ENCODE results near the gene RDH12.

RDH12 gene

DNA sequence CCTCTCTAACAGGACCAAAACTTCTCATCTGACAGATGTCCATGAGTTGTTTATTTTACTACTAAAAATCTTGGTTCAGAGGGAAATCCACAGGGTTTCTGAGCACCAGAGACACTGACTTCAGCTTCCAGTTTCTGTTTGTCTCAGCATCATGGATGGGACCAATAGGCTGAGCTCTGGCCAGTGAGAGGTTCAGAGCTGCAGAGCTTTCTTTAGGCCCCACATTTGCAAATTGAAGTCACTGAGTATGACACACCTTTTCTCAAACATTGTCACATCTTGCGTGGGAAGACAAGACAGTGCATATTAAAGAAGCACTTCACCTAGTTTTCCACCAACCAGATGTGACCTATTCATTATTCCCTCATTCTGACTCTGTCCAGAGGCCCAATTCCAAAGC lies 45.2 kb downstream of the RDH12 start:
- in situ Hi-C loops (cut with HindIII; ENCODE audit: low sequenced_read_pairs): no loop called here

DNA sequence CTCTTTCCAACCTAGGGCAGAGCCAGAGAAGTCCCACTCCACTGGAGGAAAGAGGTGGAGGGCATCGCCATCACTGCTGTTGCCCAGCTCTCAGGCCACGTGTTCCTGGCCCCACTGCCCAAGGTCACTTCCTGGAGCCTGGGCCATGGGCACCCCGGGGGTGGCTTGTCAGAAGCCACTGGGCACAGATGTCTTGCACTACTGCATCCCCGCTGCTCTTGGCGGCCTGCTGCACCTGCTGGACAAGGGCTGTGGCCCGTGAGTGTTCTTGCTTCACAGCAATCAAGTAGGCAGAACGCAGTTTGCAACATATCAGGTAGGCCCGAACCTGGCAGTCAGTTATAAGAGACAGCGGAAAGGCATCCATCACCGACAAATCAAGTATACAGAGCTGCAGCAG lies 46.6 kb downstream of the RDH12 start:
- in situ Hi-C loops (cut with HindIII; ENCODE audit: low sequenced_read_pairs): no loop called here

DNA sequence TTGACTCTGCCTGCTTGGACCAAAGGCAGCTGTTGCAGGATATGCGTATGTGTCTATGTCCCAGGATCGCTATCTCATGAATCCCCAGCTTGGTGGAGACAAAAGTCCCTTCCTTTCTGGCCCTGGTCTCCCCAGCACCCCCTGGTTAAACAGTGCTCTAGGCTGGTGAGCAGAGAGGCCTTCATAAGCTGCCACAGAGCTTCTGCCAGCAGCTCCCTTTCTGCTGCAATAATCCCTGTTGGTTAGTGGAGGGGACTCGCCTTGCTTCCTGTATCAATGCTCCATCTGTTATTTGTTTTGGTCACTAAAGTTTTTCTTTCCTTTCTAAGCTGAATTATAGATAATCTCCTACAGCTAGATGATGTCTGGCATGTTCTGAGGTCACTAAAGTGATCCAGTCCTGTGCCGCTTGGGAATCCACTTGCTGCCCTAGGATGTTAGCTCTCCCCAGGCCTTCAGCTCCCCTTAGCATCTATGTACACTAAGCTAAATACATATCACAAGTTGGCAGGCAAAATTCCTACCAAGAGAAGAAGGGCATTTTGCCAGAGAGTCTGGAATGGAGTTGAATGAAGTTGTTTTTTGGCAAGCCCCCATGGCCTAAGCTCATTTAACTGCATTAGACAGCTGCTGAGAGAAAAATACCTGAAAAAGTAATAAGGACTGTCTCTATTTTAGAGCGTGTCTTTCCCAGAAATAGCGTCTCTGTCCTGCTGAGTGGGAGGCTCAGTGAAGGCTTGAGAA lies 47.8 kb downstream of the RDH12 start:
- in situ Hi-C loops (cut with HindIII; ENCODE audit: low sequenced_read_pairs): no loop called here

DNA sequence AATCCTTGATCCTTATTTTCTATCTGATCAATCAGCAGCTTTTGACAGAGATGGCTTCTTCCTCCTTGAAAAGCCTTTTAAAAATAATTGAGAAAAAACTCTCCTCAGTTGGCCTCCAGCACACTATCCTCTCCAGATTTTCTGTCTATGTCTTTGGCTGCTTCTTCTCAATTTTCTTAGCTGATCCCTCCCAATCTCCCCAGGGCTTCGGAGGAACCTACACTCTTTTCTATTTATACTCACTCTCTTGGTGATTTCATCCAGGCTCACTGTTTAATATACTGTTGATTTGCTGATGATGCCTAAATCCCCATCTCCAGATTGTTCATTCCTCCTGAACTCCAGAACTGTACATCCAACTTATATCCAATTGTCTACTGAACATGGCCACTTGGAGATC lies 54.8 kb downstream of the RDH12 start:
- in situ Hi-C loops (cut with HindIII; ENCODE audit: low sequenced_read_pairs): no loop called here

DNA sequence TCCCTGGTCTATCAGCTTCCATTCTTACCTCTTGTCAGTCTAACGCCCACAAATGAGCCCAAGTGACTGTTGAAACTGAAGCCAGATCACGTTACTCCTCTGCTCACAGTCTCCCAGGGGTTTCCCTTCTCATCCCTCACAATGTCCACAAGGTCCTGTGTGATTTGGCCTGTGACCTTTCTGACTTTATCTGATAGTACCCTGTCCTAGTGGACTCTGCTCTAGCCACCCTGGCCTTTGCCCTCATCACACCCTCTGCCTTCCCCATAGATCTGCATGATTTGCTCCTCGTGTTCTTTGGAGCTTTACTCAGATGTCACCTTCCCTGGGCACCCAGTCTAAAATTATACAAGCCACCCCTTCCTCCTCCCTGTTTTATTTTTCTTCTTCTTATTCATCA lies 55.5 kb downstream of the RDH12 start:
- in situ Hi-C loops (cut with HindIII; ENCODE audit: low sequenced_read_pairs): no loop called here

DNA sequence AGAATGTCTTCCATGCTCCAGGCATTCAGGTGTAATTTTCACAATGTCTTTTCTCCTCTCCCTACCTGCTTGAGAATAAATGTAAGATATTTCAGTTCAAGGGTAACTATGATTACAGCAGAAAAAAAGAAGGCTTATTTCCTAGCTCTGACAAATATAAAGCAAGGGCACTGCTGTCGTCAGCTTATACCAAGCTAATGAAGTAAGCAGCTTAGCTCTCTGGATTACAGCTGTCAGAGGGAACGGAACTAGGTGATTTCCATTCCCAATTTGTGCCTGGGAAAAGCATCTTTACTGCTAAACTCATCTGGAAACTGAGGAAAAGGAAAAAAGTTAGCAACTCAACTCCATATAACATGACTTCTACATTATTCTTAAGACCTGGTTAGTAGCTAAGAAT lies 58.2 kb downstream of the RDH12 start:
- in situ Hi-C loops (cut with HindIII; ENCODE audit: low sequenced_read_pairs): no loop called here

DNA sequence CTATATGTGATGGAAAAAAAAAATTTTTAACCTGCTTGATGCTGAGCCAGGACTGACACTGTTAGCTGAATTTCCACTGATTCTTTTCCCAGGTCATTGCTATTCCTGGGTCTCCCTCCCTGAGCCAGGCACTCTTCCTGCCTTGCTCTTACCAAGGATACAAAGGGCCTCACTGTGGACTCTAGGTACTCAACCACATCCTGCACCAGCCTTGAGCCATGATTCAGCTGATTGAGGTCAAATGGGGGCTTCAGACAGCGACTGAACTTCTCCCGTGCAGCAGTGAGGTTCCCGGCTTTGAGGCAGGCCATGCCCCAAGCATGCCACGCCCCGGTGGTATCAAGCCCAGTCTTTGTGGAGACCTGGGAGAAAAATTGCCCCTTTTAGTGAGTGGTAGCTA lies 60.4 kb downstream of the RDH12 start:
- in situ Hi-C loops (cut with HindIII; ENCODE audit: low sequenced_read_pairs): no loop called here

DNA sequence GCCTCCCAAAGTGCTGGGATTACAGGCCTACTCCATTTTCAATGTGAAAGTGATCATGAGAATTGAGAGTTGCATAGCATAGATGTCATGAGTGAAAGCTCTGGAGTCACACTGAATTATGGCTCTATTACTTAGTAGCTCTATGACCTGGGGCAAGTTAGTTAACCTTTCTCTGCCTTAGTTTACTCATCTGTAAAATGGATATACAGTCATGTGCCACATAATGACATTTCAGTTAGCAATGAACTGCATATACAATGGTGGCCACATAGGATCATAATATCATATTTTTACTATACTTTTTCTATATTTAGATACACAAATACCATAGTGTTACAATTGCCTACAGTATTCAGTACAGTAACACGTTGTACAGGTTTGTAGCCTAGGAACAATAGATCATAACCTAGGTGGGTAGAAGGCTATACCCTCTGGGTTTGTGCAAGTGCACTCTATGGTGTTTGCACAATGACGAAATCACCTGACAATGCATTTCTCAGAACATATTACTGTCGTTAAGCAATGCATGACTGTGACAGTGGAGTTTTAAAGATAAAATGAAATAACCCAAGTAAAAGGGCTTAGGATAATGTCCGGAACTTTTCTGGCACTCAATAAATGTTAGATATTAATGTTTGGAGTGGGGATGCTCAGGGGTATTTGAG lies 61.6 kb downstream of the RDH12 start:
- in situ Hi-C loops (cut with HindIII; ENCODE audit: low sequenced_read_pairs): no loop called here

DNA sequence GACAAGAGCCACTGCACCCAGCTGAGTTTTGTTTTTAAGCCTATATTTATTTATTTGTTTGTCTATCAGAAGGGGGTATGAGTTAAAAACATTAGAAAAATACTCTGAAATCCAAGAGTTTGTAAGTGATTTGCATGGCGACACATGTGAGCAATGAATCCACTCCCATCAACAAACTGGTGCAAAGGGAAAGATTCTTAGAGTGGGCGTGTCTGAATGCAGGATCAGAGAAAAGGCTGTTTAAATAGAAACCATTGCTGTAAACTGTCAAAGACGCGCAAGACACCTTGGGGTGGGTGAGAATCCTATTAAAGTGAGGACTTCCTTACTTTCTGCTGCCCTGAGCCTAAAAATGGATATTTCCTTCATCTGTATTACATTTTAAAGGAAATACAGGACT lies 62.8 kb downstream of the RDH12 start:
- in situ Hi-C loops (cut with HindIII; ENCODE audit: low sequenced_read_pairs): no loop called here

DNA sequence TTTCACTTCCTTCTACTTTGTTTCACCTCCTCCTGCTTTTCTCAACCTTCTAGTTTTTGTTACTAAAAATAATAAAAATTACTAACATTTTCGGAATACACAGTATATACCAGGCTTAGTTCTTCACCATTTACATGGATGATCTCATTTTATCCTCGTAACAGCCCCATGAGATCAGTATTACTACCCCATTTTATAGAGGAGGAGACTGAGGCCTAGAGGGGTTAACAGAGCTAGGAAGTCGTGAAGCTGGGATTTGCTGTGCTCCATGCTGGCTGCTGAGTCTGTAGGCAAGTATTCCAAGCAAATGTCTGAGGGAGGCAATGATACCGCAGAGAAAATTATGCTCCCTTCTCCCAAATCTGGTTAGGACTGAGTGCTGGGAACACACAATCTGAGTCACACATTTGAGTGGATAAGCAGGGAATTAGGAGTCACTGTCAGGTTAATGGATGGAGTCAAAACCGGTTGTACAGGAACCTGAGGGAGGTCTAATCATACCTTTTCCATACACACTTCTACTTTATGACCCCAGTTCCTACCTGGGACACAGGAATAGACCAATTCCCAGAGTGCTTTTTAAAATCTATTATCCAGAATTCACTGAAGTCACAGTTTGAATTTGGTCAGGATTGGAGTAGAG lies 63.6 kb downstream of the RDH12 start:
- in situ Hi-C loops (cut with HindIII; ENCODE audit: low sequenced_read_pairs): no loop called here

DNA sequence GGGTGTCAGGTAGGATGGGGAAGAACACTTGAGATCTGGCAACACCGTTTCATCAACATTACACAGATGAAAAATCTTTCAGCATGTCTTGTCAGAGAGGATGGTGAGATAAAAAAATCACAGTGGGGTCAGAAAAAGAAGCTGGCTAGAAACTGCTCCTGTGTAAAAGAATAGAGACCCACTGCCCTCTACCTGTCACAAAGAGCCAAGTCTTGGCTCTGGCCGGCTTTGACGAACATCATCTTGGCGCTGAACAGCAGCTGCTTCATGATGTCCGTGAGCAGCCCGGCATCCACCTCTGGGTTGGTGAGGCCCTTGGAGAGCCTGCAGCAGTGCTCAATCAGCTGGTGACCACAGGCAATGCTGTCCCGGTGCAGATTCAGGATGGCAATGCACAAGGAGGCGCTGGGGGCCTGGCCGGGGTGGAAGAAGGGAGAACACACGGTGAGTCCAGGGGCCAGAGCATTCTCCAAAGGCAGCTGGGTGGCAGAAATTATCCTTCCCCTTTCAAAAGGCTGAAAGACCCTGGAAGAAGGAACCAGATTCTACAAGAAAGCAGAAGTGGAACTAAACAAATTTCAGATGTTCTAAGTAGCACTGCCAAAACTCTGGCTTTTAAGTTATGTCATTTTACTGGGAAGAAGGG lies 64.5 kb downstream of the RDH12 start:
- in situ Hi-C loops (cut with HindIII; ENCODE audit: low sequenced_read_pairs): no loop called here

DNA sequence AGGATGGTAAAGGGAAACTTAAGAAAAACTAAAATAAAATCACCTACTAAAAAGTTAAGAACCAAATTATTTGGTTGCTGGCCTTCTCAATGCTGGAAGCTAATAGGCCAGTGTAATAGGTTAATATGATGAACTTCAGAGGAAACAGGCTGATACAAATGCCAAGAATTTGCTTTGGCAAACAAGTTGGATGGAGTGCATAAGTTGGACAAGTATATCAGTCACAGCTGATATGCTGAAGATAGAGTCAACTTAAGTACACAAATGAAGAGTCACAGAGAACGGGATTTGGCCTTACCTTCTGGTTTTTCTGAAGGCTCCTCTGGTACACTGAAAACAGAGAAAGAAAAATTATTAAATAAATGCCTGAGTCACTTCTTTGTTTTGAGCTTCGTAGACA lies 66.5 kb downstream of the RDH12 start:
- in situ Hi-C loops (cut with HindIII; ENCODE audit: low sequenced_read_pairs): no loop called here

DNA sequence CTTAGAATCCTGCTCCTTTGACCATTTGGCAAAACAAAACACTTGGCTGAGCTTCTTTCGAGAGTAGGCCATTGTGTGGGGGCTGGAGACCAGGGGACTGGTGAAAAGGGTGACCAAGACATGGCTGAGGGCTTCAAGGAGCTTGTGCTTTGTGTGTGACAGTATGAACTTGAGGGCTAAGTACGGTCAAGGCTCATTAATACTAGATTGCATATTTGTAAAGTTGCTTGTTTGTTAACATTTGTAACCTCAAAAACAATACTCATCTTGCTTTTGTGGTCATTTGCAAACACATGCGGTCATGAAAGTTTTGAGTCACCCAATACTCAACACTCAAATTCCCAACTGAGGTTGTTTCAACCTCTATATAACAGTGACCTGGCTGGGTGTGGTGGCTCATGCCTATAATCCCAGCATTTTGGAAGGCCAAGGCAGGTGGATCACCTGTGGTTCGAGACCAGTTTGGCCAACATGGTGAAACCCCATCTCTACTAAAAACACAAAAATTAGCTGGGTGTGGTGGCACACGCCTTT lies 72.2 kb downstream of the RDH12 start:
- in situ Hi-C loops (cut with HindIII; ENCODE audit: low sequenced_read_pairs): no loop called here

DNA sequence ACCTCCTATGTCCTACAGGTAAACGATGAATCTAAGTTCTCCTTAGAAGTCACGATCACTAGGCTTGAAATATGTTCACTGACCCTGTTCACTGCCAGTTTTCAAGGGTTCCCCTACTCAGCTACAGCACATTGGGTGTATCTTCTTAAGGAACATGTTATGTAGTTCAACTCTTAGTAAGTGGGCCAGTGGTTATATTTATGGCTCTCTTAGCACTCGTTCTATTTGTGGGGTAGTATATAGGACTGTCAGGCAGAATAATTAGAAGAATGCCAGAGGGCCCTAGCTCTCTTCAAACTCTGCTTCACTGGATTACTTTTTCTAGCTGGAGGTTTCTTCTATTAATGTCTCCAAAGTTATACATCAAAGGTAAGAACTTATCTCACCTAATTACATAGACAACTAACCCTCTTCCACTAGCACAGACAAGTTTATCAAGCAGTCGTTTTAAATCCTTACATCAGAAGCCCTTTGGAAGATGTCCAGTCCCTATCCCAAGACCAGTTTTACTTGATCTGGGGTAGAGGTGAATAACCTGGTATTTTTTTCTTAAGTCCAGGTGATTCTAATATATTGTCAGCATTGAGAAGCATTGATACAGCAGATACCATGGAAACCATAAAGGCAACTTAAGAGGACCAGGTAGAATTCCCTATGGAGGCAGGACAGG lies 75.1 kb downstream of the RDH12 start:
- in situ Hi-C loops (cut with HindIII; ENCODE audit: low sequenced_read_pairs): no loop called here

DNA sequence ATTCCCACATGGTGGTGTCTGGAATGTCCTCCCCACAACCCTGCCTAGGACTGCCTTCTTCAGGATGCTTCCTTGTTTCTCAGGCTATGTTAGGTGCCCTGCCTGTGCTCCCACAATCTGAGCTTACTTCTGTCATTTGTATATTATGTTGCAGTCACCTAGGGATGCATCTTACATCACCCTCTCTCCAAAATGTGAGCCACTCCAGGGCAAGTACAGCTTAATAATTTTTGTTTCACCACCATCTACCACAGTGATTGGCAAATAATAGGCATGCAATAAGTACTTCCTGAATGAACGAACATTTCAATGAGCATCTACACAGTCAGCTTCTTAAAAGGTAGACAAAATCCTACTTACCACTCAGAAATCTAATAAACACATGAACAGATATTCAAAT lies 77.1 kb downstream of the RDH12 start:
- in situ Hi-C loops (cut with HindIII; ENCODE audit: low sequenced_read_pairs): no loop called here

DNA sequence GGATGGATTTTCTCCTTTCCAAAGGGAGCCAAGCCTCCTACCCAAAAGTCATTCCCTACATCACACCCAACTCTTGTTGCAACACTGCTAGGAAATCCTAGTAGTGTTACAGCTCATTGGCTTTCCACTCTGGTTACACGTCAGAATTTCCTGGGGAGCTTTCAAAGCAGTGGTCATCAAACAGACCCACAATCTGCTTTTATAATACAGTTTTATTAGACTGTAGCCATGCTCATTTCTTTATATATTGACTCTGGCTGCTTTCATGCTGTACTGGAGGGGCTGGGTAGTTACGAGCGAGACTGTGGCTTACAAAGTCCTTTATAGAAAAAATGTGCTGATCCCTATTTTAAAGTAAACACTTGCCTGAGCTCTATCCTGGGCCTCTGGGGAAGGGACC lies 80.4 kb downstream of the RDH12 start:
- in situ Hi-C loops (cut with HindIII; ENCODE audit: low sequenced_read_pairs): no loop called here

Measured in endothelial cell of hepatic sinusoid (primary cell).